HG03196 (cell line): ENCODE results near the gene TTC28.

Experiments
- ATAC-seq: cut with Tn5 transposase; IDR thresholded peaks from one replicate; pipeline ENCODE4 v1.9.1; 2021; ENCODE audit not compliant: unreplicated experiment

Gene TTC28

GRCh38 chr22:28443526-28443876 lies 236.1 kb downstream of the TTC28 start:
- no peak for ATAC-seq

DNA sequence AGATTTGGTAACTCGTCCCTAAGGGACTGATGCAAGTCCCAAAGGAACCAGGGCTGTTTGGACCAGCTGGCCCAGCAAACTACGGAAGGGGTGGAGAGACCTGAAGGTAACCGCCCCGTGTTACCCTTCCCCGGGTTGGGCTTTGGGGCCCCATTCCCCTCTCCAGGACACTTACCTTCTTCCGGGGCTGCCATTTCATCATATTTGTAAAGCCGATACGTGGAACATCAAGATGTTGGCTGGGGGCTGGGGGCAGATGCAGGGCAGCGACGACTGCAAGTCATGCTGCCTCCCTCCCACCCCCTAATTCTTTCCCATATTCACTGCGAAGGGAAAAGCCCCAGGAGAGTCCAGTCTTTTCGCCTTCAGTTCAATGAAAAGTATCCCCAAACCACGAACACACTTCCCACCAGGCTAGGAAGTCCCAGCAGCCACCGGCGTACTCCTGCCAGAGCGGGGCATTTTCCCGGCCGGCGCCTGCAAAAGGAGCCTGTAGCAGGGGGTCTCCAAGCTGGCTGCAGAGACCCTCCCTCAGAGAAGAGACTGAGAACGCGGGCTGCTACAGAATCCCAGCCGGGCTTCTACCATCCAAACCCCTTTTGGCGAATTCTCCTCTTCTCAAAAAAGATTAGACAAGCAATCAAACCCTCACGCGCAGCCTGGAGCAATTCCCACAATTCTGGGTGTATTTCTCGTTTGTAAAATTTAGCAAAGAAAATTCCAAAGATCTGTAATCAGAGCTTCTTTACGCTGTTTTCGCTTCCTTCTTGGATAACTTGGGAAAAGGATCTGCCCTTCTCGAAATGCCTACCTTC lies 236.7 kb downstream of the TTC28 start:
- ATAC-seq, result no peak

DNA sequence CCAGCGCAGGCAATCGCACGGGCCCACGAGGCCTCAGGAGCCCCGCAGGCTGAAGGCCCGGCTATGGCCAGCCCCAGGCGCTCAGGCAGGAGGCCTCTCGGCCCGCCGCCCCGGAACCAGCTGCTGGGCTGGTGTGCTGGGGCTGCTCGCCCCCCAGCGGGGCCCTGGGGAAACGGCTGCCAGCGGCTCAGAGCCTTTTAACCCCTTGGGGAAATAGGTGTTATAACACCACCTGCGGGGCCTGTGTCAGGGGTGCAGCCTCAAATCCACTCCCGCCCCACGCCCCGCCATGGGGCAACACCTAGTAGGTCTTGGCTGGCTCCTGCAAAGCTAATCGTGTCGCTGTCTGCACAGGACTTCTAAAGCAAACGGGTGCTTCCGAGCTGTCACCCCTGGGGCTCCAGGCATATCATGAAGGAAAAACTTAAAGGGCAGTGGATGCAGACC lies 237.4 kb downstream of the TTC28 start:
- no peak for ATAC-seq

DNA sequence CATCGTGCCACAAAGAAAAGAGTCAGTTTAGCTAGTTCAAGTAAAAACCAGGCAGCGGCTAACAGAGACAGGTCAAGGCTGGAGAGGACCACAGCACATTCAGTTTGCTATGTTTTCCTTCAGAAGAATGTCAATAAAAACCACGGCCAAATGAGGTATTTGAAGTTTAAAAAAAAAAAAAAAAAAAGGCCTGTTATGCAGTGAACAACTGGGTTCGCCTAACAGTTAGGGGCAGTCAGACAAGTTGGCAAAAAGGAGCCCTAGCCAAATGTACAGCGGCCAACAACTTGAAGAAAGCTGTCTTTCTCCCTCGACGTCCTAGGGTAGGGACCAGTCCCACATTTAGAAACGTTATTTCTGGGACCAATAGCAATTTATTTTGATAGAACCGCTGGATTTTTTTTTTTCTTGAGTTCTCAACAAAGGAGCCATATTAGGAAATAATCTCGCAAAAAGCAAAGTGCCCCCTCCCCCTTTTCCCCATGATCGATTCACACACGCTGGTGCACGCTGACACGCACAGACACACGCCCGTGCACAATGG lies 237.8 kb downstream of the TTC28 start:
- ATAC-seq, result no peak

GRCh38 chr22:28440592-28441390 lies 238.8 kb downstream of the TTC28 start:
- ATAC-seq, result no peak

GRCh38 chr22:28438183-28438768 lies 241.4 kb downstream of the TTC28 start:
- ATAC-seq, result no peak

- ATAC-seq, result no peak
Observed at GRCh38 chr22:28435982-28436381, 243.7 kb downstream of the TTC28 start.

- no peak for ATAC-seq
Observed at GRCh38 chr22:28435140-28435768, 244.4 kb downstream of the TTC28 start.

- no peak for ATAC-seq
Observed at GRCh38 chr22:28430466-28431025, 249.1 kb downstream of the TTC28 start.

DNA sequence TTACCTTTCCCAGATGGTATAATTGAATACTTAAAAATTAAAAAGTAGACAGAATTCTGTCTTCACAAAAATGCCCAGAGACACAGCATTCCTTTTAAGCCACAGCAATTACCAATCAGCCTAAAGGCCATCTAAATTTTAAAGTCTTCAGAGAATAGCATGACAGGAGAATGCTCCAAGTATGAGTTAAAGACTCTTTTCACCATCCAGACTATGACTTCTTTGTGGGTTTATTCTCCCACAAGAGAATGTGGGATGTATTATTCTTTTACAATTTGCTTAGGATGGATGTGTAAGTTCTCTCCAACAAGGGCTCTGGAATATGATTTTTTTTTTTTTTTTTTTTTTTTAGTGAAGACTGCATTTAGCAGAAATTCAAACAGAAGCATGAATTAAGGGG lies 249.9 kb downstream of the TTC28 start:
- ATAC-seq, result no peak

DNA sequence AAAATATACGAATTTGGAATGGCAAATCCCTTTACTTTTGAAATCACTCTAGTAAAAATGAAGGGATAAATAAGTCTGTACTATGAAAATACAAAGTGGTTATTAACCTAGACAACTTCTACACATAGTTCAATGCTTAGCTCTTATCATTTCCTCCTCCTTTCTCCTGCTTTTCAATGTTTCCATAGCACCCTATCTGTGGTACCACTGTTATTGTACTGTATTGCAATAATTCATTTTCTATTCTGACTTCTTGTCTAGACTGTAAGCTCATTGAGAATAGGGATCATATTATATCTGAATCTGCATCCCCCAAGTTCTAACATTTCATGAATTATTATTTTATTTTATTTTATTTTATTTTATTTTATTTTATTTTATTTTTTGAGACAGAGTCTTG lies 251.4 kb downstream of the TTC28 start:
- ATAC-seq, result no peak

- ATAC-seq, result no peak
Observed at GRCh38 chr22:28426346-28427132, 253.1 kb downstream of the TTC28 start.

DNA sequence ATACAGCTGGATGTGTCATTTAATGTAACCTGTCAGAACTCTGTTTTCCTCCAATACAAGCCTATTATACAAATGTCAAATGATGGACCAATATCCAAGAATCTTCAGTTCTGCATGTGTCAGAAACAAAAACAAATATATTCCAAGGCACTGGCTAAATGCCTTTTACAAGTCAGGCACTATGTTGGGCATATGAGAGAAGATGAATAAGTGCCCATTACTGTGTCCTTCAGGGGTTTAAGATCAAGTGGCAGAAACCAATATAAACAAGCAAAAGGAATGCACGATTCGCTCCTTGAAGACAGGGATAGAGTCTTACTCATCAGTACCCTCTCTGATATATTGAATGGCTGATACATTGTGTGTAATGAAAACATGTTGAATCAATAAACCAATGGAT lies 254.4 kb downstream of the TTC28 start:
- ATAC-seq, result no peak

- ATAC-seq, result no peak
Observed at GRCh38 chr22:28424427-28425080, 255.1 kb downstream of the TTC28 start.

GRCh38 chr22:28419919-28420318 lies 259.7 kb downstream of the TTC28 start:
- no peak for ATAC-seq

- ATAC-seq, result no peak
Observed at GRCh38 chr22:28418008-28418407, 261.6 kb downstream of the TTC28 start.

DNA sequence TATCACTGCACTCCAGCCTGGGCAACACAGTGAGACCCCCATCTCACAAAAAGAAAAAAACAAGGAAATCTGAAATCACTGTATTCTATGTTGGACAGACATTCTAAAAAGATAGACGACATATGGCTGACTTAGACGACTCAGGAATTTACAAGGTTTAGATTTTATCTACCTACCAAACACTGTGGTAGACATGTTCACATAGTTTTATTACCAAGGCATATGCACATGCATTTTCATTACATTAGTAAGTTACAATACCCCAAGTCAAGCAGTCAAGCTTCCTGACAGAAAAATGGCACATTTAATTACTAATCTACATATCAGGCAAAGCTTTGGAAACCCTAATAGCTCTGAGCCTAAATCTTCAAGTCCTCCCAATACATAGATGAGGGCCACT lies 262.2 kb downstream of the TTC28 start:
- ATAC-seq, result no peak

DNA sequence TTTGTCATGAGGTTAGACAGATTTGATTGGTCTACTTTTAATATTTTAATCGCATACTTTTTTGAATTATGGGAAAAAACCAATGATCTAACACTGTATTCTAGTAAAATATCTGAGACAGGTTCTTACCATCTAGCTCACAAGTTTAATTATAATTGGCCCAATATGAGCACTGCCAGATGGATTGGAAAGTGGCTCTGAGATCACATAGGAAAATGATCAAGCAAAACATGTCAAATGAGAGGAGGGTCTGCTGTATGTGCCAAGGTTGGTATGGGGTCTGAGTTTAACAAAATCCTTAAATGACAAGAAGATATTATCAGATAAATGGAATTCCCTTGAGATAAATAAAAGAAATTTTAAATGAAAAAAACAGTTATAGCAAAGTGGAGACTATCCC lies 264.7 kb downstream of the TTC28 start:
- ATAC-seq, result no peak

DNA sequence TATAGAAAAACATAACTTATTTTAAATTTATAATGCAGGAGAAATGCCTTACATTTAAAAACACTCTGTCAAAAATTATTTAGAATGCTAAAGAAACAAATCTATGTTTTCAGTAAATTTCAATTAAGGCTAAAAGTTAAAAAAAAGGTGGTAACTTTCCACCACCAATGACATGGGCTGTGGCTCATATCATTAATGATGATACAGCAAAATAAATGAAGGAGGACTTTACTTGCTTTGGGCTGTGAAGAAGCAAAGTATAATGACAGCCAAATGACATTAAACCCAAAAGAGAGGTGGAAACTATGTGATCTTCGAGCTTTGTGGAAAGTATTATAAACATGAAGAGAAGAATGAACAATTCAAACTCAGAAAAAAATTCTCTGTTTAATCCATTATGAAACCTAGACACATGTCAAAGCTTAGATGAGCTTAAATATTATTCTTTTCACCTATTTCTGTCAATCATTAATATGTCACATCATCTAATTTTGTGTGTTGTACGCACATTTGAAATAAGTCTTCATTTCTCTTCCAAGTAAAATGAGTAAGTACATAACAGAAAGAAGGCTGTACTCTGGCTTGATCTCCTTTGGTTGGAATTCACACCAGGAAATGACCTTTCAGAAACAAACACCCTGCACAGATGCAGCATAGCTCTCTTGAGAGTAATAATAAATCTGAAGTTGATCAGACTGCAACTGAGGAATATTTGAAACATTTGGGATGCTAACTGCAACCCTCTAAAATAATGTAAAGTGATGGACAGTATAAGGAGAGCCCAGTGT lies 265.8 kb downstream of the TTC28 start:
- ATAC-seq, result no peak
